MM.1S (cell line): ENCODE results near the gene KLHL2.
"Not testable (repeated sequence)": the region's sequence is repeated elsewhere in the genome, so short reads cannot be mapped to it uniquely, and the experiment has no call there.

Source experiments
- DNase-seq: peaks from one replicate; pipeline ENCODE4 v3.0.0-alpha.2; 2015
- H2AFZ ChIP-seq: fragments of 300-600 bp; sonication (generic); 2 replicates; pipeline ENCODE4 v1.6.0; 2016; ENCODE audit warnings: antibody characterized with exemption, low read length
- H3F3A ChIP-seq: fragments of 300-600 bp; sonication (generic); 2 replicates; pipeline ENCODE4 v1.6.1; 2016; ENCODE audit warnings: mild to moderate bottlenecking, antibody characterized with exemption, low read length, moderate library complexity, mixed read lengths; ENCODE audit not compliant: insufficient read depth
- H3K27ac ChIP-seq: fragments of 300-600 bp; sonication (generic); 2 replicates; pipeline ENCODE4 v1.5.1; 2016; ENCODE audit warnings: mild to moderate bottlenecking, low read length
- H3K27me3 ChIP-seq: fragments of 300-600 bp; sonication (generic); replicated peaks from 2 replicates; pipeline ENCODE4 v1.6.0; 2016; ENCODE audit warnings: low read length; ENCODE audit not compliant: insufficient read depth
- H3K36me3 ChIP-seq: fragments of 300-600 bp; sonication (generic); replicated peaks from 2 replicates; pipeline ENCODE4 v1.6.1; 2016; ENCODE audit warnings: mild to moderate bottlenecking, low read length, mixed read lengths; ENCODE audit not compliant: insufficient read depth
- H3K4me1 ChIP-seq: fragments of 300-600 bp; sonication (generic); 2 replicates; pipeline ENCODE4 v1.6.1; 2016; ENCODE audit warnings: low read length, mixed read lengths
- H3K4me2 ChIP-seq: fragments of 300-600 bp; sonication (generic); 2 replicates; pipeline ENCODE4 v1.6.0; 2016; ENCODE audit warnings: low read depth, low read length
- H3K4me3 ChIP-seq: fragments of 300-600 bp; sonication (generic); 2 replicates; pipeline ENCODE4 v1.5.1; 2016; ENCODE audit warnings: low read length, mixed read lengths
- H3K79me2 ChIP-seq: fragments of 300-600 bp; sonication (generic); 2 replicates; pipeline ENCODE4 v1.6.1; 2016; ENCODE audit warnings: mixed run types, low read length, mixed read lengths
- H3K9ac ChIP-seq: fragments of 300-600 bp; sonication (generic); 2 replicates; pipeline ENCODE4 v1.6.1; 2016; ENCODE audit warnings: low read length, mixed read lengths
- H3K9me2 ChIP-seq: fragments of 300-600 bp; sonication (generic); replicated peaks from 2 replicates; pipeline ENCODE4 v1.6.1; 2016; ENCODE audit warnings: mild to moderate bottlenecking, low read length, mixed read lengths; ENCODE audit not compliant: insufficient read depth
- H3K9me3 ChIP-seq: fragments of 300-600 bp; sonication (generic); replicated peaks from 2 replicates; pipeline ENCODE4 v1.6.1; 2016; ENCODE audit warnings: mild to moderate bottlenecking, low read length, mixed read lengths; ENCODE audit not compliant: insufficient read depth
- H4K20me1 ChIP-seq: fragments of 300-600 bp; sonication (generic); 2 replicates; pipeline ENCODE4 v1.6.1; 2016; ENCODE audit warnings: mild to moderate bottlenecking, low read length, moderate library complexity, mixed read lengths; ENCODE audit not compliant: insufficient read depth
- EZH2 ChIP-seq: fragments of 300-600 bp; sonication (generic); optimal IDR thresholded peaks from 2 replicates; pipeline ENCODE3; 2017; ENCODE audit warnings: low read depth, mild to moderate bottlenecking, antibody characterized with exemption, low read length, mixed read lengths
- EZH2phosphoT487 ChIP-seq: fragments of 300-600 bp; sonication (generic); IDR thresholded peaks from 2 replicates; pipeline ENCODE4 v1.6.1; 2018; ENCODE audit warnings: antibody characterized with exemption, low read length
- TF ChIP-seq, protein P1 (sequence below): fragments of 300-600 bp; sonication (generic); IDR thresholded peaks from 2 replicates; pipeline ENCODE4 v1.5.1; 2016; ENCODE audit warnings: antibody characterized with exemption, low read length, mixed read lengths

The KLHL2 gene

DNA sequence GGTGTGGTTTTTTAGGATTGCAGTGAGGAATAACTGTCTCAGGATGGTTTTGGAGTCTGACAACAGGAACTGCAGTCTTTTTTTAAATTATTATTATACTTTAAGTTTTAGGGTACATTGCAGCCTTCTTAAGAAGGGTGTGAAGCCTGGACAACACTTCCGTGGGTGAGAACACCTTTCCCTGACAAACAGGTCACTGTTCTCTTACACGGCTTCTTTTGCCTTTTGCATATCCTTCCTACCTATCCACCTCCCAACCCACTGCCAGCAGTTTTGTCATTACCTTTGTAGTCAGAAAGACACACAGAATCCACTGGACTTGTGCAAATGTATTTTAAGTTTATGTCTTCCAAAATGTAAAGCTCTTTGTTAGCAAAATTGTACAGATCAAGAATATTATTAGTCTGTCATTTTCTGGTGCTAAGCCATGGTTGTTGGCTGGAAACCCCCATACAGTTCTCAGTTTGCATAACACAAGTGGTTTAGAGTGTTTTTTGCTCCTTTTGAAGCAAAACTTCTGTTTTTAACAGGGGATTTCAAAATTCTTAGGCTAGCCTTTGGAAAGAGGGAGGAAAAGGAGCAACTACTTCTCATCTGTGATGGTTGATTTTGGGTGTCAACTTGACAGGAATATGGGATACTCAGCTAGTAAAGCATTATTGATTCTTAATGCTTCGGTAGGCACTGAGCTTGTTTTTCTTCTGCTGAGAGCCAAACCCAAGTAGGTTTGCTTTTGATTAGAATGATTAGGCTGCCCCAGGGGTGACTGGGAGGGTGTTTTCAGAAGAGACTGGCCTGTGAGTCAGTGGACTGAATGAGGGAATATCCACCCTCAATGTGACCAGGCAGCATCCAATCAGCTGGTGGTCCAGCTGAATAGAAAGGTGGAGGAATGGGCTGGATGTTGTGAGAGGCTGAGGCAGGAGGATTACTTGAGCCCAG lies 29.4 kb upstream of the KLHL2 start:
- Histone ChIP-seq H3F3A (no peaks in the 10 kb centered on the region), H3K27ac (no peak overlapping the region), H3K9me3 (no peaks in the 10 kb centered on the region), H3K36me3 (no peaks in the 10 kb centered on the region), H4K20me1 (no peaks in the 10 kb centered on the region), H3K4me1 (no peaks in the 10 kb centered on the region), H3K79me2 (no peaks in the 10 kb centered on the region), H3K9ac (no peak overlapping the region), H3K27me3 (no peaks in the 10 kb centered on the region), H3K4me2 (no peak overlapping the region), H2AFZ (no peak overlapping the region), H3K4me3 (no peak overlapping the region), H3K9me2 (no peaks in the 10 kb centered on the region)
- DNase-seq: no peak
- TF ChIP-seq EZH2 (no peak), EZH2phosphoT487 (no peak)
- TF ChIP-seq, protein P1, sequence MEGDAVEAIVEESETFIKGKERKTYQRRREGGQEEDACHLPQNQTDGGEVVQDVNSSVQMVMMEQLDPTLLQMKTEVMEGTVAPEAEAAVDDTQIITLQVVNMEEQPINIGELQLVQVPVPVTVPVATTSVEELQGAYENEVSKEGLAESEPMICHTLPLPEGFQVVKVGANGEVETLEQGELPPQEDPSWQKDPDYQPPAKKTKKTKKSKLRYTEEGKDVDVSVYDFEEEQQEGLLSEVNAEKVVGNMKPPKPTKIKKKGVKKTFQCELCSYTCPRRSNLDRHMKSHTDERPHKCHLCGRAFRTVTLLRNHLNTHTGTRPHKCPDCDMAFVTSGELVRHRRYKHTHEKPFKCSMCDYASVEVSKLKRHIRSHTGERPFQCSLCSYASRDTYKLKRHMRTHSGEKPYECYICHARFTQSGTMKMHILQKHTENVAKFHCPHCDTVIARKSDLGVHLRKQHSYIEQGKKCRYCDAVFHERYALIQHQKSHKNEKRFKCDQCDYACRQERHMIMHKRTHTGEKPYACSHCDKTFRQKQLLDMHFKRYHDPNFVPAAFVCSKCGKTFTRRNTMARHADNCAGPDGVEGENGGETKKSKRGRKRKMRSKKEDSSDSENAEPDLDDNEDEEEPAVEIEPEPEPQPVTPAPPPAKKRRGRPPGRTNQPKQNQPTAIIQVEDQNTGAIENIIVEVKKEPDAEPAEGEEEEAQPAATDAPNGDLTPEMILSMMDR: no peak

- no peaks in the 10 kb centered on the region for H3K79me2 ChIP-seq
- no peaks in the 10 kb centered on the region for H3K9me3 ChIP-seq
- H3K27ac ChIP-seq: no peak overlapping the region
- no peak for DNase-seq
- H4K20me1 ChIP-seq: no peaks in the 10 kb centered on the region
- no peaks in the 10 kb centered on the region for H3K27me3 ChIP-seq
- H3F3A ChIP-seq: no peaks in the 10 kb centered on the region
- H3K4me3 ChIP-seq: no peak overlapping the region
- TF ChIP-seq, protein P1: no peak
- TF ChIP-seq EZH2phosphoT487: no peak
- no peak overlapping the region for H3K4me2 ChIP-seq
- H3K9ac ChIP-seq: no peak overlapping the region
- no peak overlapping the region for H2AFZ ChIP-seq
- no peaks in the 10 kb centered on the region for H3K9me2 ChIP-seq
- no peaks in the 10 kb centered on the region for H3K36me3 ChIP-seq
- no peaks in the 10 kb centered on the region for H3K4me1 ChIP-seq
These were observed 23.1 kb upstream of the KLHL2 start for GRCh38 chr4:165184220-165184619.

DNA sequence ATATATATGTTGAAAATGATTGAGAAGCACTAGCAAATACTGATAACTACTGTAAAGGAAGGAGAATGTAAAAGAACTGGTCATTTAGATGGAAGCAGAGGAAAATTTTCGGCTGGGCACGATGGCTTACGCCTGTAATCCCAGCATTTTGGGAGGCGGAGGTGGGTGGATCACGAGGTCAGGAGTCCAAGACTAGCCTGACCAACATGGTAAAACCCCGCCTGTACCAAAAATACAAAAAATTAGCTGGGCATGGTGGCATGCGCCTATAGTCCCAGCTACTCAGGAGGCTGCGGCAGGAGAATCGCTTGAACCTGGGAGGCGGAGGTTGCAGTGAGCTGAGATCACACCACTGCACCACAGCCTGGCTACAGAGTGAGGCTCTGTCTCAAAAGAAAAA lies 22.4 kb upstream of the KLHL2 start:
- not testable (repeated sequence) for H2AFZ ChIP-seq, H3F3A ChIP-seq, H3K4me1 ChIP-seq, H4K20me1 ChIP-seq, H3K27ac ChIP-seq, DNase-seq, H3K36me3 ChIP-seq, H3K27me3 ChIP-seq, H3K4me3 ChIP-seq, H3K4me2 ChIP-seq, H3K79me2 ChIP-seq, H3K9me3 ChIP-seq, H3K9me2 ChIP-seq, H3K9ac ChIP-seq

DNA sequence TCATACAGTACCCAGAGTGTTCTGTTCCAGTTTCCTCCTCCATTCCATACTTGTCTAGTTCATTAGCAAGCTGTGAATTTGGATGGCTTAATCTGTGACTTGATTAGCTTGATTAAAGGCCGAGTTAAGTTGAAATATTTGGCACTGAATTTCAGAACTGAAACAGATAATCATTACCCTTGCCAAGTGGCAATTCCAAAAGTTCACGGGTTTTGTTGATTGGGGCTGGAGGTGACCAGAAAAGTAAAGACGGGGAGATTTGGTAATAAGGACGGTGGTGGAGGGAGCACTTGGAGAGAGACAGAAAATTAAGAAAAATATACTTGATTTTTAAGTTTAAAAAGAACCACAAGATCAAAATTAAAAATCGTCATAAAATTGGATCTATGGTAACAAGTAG lies 21.9 kb upstream of the KLHL2 start:
- no peak for DNase-seq
- H2AFZ ChIP-seq: no peak overlapping the region
- no peak overlapping the region for H3K4me2 ChIP-seq

More for the DNA sequence above, 21.9 kb upstream of the KLHL2 start:
- H3K27me3 ChIP-seq: no peaks in the 10 kb centered on the region
- TF ChIP-seq EZH2 (no peak), EZH2phosphoT487 (no peak)
- TF ChIP-seq, protein P1: no peak
- no peaks in the 10 kb centered on the region for H3K9me2 ChIP-seq
- no peaks in the 10 kb centered on the region for H3K9me3 ChIP-seq
- no peak overlapping the region for H3K9ac ChIP-seq
- H3K36me3 ChIP-seq: no peaks in the 10 kb centered on the region
- no peak overlapping the region for H3K4me3 ChIP-seq
- H3K4me1 ChIP-seq: no peaks in the 10 kb centered on the region
- no peaks in the 10 kb centered on the region for H3K79me2 ChIP-seq
- no peak overlapping the region for H3K27ac ChIP-seq
- no peaks in the 10 kb centered on the region for H4K20me1 ChIP-seq
- no peaks in the 10 kb centered on the region for H3F3A ChIP-seq
